HG03139 (cell line): Measurements from ENCODE around the gene CHD2.
A peak's percentile ranks its signal among the peaks of the same experiment; 100 is the strongest.
"Not testable (repeated sequence)": the region's sequence is repeated elsewhere in the genome, so short reads cannot be mapped to it uniquely, and the experiment has no call there.

Experiments used
- ATAC-seq: cut with Tn5 transposase; IDR thresholded peaks from one replicate; pipeline ENCODE4 v1.9.1; 2021; ENCODE audit not compliant: unreplicated experiment

CHD2 gene

DNA sequence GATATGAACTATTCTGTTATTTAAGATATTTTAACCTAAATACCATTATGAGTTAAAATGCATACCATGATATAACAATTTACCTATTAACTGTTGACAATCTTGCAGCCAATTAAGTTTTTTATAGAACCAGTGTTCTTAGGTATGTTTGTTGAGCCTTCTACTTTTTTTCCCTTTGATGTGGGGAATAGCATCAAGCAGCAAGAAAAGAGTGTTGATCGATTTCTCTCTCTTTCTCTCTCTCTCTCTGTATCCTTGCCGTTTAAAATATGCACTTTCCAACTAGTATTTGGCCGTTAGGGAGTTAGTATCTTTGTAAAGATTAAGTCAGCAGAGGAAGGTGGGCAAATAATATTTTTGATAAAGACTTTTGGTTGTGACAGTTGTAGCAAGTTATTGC is 5.9 kb downstream of the CHD2 start:
- no peak for ATAC-seq

DNA sequence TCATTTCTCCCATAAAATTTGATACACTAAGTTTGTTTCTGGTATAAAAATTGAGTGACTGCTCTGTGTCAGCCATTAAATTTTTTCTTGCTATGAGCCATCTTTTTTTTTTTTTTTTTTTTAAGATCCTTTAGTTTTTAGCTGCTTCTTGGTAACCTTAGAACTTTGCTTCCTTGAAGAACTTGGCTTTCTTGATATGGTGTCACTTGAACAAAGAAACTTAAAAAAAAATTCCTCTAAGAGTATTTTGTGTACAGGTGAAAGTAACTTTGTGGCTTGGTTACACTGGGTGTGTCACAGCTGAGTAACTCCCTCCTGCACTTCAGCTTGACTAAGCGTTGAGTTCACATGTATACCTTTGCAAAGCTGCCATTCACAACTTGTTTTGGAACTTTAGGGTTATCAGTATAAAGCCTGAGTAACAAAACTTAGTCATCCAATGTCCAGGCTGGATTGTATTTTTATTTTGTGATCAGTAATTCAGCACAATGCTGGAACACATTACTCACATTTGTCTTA is 6.5 kb downstream of the CHD2 start:
- ATAC-seq: no peak

DNA sequence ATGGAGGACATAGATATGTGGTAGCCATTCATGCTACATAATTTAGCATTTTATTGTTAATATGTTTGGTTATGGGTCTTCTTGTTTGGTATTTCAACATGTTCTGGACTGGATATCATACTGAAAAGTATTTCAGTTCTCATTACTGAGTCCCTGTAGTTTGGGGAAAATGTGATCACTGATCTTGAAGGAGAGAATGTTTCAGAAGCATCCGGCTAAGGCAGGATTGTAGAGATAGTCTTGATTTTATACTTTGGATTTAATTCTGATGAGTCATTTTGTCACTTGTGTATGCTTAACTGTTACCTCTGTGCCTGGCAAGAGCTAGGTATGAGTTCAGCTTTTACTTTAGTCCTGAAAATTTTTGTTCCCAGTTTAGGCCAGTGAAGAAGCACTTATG is 7.1 kb downstream of the CHD2 start:
- no peak for ATAC-seq

DNA sequence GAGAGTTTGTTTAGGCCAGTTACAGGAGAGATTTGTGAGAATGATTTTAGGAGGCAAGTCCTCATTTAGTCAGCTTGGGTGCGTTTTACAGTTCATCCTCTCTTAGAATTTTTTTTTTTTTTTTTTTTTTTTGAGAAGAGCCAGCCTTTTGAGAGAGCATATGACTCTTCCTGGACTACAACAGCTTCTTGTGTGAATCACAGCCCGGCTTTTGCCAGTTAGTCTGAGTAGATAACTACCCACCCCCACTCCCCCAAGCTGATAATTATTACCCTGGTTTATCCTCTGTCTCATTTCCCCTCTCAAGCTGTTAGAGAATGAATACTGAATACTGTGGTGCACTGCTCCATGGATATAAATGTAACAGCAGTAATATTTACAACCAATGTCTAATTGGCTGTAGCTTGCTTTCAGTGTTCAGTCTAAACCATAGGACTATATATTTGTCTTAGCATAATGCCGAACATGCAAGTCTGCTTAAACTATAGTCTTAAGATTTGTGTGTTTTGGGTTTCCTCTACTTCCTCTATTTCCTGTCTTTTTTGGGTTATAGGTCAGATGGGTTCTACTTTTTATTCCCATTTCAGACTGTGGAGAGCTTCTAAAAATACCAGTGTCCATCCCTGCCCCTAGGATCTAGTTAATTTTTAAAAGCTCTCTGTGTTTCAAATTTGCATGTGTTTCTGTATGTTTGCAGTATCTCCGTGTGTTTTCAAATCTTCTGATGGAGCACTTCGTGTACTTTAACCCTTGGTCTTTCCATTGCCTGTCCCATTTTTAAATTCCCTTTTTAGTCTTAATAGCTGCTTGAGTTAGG is 8.0 kb downstream of the CHD2 start:
- no peak for ATAC-seq

DNA sequence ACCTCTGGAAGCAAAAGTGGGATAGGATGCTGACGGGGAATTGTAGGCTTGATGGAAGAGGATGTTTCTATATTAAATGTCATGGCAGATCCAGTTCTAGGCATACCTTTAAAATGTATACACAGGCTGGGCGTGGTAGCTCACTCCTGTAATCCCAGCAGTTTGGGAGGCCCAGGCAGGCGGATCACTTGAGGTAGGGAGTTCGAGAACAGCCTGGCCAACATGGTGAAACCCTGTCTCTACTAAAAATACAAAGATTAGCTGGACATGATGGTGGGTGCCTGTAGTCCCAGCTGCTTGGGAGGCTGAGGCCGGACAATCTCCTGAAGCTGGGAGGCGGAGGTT is 8.6 kb downstream of the CHD2 start:
- no peak for ATAC-seq

DNA sequence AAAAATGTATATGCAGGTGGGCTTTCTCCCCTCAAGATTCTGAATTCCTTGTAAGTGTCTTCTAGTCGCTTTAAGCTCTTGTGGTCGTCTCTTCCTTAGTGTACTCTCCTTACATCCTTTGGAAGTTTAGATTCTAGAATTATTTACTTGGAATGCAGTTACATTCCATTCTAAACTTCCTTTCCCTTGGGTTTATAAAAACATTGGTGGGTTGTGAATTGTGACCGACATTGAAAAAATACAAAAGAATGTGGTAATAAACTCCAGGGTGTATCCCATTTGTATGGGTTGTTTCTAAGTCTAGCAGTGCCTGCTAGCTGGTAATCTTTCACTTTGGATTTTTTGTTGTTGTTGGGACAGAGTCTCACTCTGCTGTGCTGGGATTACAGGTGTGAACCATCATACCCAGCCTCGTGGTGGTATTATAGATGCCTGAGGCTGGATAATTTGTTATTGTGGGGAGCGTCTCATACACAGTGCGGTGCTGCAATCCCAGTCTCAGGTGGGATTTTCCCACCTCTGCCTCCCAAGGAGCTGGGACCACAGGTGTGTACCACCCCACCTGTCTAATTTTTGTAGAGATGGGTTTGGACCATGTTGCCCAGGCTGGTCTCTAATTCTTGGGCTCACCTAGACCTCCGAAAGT is 9.1 kb downstream of the CHD2 start:
- no peak for ATAC-seq

DNA sequence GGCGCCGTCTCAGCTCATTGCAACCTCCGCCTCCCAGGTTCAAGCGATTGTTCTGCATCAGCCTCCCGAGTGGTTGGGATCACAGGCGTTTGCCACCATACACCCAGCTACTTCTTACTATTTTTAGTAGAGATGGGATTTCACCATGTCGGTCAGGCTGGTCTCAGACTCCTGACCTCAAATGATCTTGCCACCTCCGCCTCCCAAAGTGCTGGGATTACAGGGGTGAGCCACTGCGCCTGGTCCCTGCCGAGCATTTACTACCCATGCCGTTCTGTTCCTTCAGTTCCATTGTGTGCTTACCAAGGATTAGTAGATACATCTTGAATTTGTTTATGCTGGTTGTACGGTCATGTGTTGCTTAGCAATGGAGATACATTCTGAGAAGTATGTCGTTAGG is 10.3 kb downstream of the CHD2 start:
- ATAC-seq: no peak

DNA sequence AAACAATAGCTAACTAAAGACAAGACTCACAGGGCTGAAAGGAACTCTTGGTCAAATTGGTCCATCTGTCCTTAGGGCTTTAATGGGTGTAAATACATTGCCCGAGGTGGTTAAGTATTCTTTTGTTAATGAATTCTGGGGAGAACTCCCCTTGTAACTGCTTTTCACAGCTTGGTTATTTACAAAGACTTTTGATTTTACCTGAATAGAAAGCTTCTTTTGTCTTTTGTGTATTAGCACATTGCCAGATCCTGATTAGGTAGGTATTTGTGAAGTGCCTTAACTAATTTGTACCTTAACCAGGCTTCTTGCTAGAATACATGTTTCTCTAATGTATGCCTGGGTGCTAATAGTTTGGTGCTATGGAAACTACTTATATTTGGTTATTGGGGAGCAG is 14.0 kb downstream of the CHD2 start:
- no peak for ATAC-seq

DNA sequence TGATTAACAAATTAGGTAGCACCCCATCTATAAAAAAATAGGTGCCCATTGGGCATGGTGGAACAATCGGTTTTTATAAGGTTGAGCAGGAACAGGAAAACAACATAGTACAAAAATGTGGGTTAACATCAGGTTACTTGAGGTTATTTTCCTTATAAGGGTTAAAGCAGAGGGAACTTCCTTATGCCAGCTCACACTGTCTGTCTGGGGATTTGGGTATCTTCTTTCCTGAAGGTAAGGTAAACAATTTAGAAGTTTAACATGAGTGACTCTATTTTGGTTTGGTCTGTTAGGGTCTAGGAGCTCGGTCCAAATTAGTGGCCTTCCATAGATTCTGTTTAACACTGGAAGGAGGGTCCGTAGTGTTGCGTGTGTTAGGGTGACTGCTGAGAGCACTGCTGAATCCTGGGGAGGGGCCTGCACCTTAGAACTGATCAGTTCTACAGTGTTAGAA is 14.7 kb downstream of the CHD2 start:
- no peak for ATAC-seq

DNA sequence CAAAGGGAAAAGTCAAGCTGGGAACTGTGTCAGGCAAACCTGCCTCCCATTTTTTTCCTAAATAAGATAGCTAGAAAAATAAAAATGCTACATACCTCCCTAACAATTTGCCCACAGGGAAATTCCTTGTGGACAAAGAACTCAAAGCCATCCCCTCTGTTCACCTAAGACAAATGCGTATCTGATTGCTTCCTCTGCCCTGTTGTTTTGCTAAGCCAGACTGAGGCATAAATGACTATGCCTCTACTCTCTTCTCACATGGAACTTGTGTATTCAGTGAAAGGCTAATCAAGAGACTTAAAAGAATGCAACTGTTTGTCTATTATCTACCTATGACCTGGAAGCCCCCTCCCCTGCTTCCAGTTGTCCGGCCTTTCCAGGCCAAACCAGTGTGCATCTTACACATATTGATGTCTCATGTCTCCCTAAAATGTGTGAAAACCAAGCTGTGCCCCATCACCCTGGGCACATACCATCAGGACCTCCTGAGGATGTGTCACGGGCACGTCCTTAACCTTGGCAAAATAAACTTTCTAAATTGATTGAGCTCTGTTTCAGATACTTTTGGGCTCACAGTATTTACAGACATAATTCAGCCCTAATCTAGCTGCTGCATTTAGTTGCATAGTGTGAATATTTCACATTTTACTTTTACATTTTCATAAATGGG is 15.8 kb downstream of the CHD2 start:
- ATAC-seq: no peak

DNA sequence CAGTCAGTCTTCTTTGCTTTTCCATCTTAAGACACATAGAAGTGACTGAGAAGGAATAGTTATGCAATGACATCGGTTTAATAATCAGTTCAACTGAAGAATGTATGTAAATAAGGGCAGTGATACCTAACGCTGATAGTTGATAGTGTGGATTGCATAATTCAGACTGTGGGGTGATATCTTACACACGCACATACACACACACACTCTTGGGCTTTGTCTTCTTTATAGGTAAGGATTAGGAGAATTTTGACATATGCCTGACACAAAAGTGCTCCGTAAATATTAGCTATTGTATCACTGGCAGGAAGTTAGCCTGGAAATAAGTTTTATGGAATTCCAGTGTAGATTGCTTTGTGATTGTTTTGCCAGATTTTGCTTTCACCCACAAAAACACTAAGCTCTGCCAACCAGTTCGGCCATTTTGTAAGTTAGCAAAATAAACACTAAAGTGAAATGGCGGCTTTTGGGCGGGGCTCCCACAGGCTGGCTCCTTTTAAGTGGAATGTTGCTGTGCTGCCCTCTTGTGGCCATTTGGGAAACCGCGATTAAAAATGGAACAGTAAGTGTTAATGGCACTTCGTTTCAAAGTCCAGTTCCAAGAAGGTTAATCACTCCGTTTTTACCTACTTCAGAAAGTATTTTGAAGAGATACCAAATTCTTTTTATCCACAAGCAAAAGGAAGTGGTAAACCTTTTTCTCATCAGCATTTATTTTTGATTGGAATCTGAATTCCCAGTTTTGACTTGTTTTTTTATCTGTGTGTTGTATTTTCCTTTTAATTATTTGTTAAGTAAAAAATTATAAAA is 17.7 kb downstream of the CHD2 start:
- ATAC-seq: peak; percentile 39

DNA sequence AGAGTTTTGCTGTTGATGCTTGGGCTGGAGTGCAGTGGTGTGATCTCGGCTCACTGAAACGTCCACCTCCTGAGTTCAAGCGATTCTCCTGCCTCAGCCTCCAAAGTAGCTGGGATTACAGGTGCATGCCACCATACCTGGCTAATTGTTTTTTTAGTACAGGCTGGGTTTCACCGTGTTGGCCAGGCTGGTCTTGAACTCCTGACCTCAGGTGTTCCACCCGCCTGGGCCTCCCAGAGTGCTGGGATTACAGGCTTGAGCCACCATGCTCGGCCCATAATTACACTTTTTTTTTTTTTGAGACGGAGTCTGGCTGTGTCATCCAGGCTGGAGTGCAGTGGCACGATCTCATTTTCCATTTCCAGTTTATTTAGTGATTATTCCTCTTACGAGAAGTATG is 18.8 kb downstream of the CHD2 start:
- ATAC-seq: not testable (repeated sequence)

DNA sequence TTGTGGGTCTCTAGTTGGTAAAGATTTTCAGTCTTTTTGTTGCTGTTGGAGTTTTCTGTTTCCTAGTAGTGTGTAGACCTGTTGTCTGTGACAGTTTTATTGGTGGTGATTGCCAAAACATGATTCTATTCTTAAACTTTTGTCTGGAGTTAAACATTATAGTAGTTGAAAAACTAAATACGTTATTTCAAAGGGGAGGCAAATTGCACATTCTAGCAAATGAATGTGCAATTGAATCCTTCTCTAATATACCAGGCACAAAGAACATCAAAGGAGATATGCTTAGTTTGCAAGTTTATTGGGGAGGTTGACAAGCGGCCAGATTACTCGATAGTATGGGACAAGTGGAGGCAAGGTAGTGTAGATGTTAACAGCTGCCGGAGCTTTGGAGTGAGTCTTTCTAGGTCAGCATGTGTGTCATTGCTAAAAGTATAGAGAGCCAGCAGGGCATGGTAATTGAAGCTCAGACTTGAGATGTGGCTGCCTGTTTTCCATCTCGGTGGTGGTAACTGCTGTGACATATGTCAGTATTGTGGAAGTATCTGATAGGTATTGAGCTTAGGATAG is 20.6 kb downstream of the CHD2 start:
- ATAC-seq: no peak

DNA sequence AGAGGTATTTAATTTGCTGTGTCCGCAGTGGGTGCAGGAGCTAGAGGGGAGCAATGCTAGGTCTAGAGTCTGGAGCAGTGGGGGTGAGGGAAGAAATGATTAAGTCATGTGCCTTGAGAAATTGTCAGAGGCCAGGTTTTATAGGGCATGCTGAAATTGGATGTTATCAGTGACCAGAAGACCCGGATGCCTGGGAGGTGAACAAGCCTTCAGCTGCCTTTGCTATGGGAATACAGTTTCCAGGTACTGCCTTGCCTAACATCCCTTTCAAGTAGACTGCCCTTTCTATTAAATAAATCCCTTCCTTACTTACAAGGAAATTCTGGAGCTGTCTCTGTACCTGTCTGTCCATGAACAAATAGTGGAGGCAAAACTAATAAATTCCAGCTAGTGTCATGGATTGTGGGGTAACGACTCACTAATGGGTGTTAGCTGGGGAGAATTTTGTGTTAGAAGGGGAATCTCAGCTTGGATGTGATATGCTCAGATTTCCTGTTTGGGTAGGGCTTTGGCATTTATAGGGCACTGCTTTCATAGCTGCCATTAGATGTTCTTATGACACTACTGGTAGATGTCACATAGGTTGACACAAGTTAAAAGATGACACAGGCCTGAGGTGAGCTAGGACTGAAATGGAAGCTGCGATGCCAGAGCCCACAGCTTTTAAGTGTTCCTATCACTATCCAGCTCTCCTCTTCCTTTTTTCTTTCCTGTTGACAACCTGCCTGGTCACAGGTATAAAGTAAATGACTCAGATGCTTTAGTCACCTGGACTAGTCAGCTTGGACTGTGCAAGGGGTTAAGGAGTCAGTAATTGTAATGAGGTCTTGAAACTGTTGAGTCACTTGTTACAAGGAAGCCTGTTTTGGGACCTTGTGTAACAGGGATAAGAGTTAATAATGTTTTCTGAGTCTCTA is 21.3 kb downstream of the CHD2 start:
- no peak for ATAC-seq

DNA sequence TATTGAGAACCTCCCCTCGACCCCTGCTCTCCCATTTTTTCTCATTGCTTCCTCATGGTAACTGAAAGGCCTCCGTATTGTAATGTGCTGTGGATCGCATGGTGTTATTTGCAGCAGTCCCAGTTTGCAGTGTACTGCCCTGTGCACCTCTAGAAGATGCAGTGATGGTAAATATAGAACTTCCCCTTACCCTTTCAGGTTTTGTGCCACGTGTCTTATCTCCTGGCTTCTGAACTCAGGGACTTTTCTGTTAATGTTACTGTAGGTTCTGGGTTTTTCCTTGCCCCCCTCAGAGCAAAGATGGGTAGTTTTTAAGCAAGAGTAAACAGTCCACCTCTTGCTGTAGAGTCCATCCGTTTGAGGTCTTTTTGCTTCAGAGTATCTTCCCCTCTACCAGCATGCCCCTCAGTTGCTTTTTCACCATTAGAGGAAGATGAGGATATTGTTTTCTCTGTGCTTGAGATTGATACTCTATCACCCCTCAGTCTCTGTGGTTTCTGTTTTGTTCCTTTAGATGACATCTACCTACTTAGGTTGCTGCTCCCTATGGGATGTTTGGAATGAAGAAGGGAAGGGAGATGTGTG is 22.4 kb downstream of the CHD2 start:
- no peak for ATAC-seq

DNA sequence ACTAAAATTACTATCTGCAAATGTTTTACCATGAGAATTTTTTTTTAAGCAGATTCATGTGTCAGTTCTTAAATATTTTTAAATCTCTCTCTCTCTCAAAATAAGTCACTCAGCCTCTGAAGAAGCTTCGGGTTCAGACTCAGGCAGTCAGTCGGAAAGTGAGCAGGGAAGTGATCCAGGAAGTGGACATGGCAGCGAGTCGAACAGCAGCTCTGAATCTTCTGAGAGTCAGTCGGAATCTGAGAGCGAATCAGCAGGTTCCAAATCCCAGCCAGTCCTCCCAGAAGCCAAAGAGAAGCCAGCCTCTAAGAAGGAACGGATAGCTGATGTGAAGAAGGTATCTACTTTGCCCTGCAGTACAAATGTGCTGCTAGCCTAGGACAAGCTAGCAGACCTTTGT is 24.1 kb downstream of the CHD2 start:
- no peak for ATAC-seq

DNA sequence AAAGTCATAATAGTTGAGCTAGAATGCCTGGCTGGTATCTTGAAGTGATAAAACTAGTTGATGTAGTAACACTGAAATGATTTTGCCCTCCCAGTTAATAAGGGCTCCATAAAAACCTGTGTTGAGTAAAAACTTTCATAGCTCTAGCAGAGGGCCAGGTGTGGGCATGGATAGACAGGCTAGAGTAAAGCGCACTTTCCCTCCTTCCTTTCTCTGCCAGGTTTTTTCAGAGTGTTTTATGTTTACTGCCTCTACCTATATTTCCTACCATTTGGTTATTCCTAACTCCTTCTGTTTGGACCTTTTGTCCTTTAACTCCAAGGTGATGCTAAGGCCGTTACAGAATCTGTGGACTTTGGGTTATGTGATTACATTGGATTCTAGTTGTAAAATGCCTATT is 25.3 kb downstream of the CHD2 start:
- no peak for ATAC-seq

DNA sequence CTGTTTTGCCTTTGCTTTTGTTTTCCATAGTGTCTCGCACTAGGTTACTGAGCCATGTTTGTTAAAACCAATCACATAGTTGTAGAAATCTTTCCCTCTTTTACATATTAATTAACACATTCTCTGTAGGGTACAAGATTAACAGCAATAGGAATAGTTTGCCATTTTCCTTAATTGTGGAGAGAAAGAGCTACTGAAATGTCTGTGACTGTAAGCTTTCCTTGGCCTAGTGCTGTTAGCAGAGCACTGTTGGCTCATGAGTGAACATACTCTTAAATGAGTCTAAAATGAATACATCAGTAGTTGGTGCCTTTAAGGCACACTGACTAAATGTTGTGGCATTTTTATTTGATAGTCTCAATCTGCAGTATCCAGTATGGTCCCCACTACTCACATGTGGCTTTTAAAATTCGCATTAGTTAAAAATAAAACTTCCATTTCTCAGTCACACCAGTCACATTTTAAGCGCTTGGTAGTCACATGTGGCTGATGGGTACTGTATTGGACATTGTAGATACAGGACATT is 28.2 kb downstream of the CHD2 start:
- ATAC-seq: no peak

DNA sequence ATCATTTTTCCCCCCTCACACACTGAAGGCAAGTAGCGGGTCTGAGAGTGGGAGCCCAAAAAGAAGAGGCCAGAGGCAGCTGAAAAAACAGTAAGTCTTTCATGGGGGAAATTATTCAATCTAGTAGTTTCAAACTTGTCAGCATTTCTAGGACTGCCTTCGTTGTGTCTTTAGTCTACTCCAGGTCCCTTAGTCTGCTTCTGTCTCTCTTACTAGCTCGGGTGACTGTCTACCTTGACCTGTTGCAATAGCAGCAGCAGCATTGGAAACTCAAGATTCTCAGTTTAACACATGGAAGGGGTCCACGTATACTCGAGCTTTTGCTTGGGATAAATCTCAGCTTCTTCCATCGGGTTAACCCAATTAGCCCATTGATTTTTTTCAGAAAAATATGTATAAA is 28.9 kb downstream of the CHD2 start:
- no peak for ATAC-seq
